Vein endothelial cell (primary cell): Measurements from ENCODE around the gene PLCL2. TPM values are rescaled to one million over a fixed set of nuclear protein-coding genes. Genes with fewer than 3 reads are reported as not detected.

Experiments
- total RNA-seq: library from RNA; depleted of rRNA; stranded (reverse); fragments of >200 nt; gene quantifications from 2 replicates; pipeline ENCODE4 v1.2.3, GENCODE V29; 2012

PLCL2 gene
- total RNA-seq: 10.8 and 13.4 TPM in 2 replicates

DNA sequence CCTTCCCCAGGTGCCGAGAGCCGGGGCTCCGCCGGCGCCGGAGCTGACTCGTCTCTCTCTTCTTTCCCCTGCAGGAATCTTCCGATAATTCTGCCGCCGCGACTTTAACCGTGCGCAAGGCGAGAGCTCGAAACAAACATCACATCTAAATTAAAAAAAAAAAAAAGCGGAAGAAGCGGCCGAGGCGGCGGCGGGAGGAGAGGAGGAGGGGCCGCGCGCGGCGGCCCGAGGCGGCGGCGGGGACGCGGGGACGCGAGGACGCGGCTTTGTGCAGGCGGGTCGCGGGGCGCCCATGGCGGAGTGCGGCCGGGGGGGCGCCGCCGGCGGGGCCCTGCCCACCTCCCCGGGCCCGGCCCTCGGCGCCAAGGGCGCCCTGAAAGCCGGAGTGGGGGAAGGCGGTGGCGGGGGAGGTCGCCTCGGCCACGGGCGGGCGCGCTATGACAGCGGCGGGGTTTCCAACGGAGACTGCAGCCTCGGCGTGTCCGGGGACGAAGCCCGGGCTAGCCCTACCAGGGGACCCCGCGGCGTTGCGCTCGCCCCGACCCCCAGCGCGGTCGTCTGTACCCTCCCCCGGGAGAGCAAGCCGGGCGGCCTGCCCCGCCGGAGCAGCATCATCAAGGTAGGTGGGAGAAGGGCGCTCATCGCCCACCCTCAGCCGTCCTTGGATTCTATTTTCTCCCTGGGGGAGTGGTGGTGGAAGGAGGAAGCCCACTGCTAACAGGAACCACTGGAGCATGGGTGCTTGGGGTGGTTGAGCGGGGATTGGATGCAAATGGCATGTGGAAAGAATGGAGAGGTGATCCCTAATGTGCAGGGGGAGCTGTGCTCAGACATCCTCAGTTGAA is at the start of gene PLCL2:
PLCL2 (plus strand) TSS at position 208 of the 845 bp plus-strand sequence; CDS start at position 293, 85 bp downstream.

